GM18505 (cell line): ENCODE measurements around the gene ZCWPW2.

Experiments used
- ATAC-seq: cut with Tn5 transposase; IDR thresholded peaks from one replicate; pipeline ENCODE4 v1.9.1; 2021; ENCODE audit not compliant: unreplicated experiment
- POLR2A ChIP-seq: IDR thresholded peaks from 4 replicates; pipeline ENCODE4 v1.6.1; 2011; ENCODE audit warnings: borderline replicate concordance; ENCODE audit not compliant: insufficient read depth, insufficient read length; ENCODE audit errors: extremely low read depth

ZCWPW2 gene

DNA sequence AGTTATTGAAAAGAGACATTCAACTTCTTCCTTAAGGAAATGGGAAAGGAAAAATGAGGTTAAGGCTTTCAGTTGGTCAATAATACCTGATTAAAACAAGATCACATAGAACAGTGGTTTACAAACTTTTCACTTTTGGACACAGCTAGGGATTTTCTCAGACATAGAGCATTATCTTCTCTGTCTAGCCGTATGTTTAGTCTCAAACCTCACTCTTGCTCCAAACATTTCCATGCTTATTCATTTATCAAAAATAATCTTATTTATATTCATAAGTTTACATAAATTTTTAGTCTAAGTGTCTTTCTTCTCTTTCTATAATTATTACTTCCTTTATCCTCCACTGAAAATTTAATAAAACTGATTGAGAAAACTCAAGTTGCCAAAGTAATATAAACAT, 114.3 kb downstream of the ZCWPW2 start:
- TF ChIP-seq POLR2A, result no peak
- ATAC-seq, result no peak

DNA sequence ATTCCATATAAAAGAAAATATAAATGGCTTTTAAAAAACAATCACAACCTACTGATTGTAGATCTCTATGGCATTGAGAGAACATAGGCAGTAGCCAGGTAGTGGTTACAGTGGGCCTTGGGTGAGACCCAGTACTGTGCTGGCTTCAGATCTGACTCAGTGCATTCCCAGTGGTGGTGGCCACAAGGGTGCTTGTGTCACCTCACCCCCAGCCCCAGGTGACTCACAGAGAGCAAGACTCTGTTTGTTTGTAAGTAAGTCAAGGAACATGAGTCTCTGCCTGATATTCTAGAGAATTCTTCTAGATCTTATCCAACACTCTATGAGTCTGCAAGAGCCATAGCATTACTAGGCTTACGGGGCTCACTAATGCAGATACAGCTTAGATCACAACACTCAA, 118.9 kb downstream of the ZCWPW2 start:
- ATAC-seq, result no peak
- no peak for TF ChIP-seq POLR2A

DNA sequence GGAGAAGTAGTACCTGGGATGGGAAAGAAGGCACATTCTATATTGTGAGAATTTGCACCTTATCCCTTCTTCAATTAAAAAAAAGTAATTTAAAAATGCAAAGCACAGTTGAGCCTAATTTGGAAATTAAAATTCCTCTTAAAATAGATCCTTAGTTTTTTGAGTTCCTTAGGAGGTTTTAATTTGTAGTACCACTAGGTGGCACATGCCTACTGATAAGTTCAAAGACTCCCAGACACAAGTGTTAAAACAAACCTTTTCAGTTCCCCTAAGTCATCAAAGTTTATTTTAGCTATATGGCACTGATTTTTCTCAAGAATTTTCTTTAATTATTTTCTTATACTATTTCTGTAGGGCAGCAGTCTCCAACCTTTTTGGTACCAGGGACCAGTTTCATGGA, 127.7 kb downstream of the ZCWPW2 start:
- no peak for ATAC-seq
- TF ChIP-seq POLR2A, result no peak

DNA sequence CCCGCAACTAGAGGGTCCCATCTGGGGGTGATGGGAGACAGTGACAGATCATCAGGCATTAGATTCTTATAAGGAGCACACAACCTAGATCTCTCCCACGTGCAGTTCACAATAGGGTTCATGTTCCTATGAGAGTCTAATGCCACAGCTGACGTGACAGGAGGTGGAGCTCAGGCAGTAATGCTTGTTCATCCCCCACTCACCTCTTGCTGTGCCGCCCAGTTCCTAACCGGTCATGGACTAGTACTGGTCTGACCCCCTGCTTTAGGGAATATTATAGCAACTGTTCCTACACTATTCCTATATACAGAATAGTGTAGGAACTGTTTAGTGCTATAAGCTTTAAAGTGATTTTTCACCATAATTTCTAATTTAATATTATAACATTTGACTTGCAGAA, 128.2 kb downstream of the ZCWPW2 start:
- TF ChIP-seq POLR2A, result no peak
- ATAC-seq, result no peak

DNA sequence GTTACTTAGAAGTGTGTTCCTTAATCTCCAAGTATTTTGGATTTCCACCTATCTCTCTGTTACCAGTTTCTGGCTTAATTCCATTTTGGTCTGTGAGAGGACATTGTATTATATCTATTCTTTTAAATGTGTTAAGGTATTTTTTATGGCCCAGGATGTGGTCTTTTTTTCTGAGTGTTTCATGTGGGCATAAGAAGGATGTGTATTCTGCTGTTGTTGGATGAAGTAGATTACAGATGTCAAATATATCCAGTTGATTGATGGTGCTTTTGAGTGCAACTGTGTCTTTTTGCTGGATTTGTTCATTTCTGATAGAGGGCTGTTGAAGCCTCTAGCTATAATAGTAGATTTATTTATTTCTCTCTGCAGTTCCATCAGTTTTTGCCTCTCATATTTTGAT, 136.6 kb downstream of the ZCWPW2 start:
- no peak for TF ChIP-seq POLR2A
- no peak for ATAC-seq

DNA sequence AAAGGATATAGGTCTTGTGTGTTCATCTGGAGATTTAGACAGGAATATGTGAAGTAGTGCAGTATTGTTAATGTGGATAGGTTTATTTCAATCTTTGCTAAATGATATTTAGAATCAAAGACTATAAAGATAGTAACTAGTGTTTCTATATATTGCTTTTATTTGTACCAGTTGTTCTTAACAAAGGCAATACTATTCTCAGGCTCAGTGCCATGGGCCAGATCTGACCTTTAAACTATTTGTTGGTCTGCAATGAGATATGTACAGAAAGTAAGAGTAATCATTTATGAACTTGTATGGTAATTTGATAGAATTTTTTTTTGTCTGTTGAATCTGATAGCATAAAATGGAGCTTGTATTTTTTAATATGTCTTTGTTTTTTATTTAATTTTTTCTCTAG, 146.8 kb downstream of the ZCWPW2 start:
- TF ChIP-seq POLR2A, result no peak
- no peak for ATAC-seq

DNA sequence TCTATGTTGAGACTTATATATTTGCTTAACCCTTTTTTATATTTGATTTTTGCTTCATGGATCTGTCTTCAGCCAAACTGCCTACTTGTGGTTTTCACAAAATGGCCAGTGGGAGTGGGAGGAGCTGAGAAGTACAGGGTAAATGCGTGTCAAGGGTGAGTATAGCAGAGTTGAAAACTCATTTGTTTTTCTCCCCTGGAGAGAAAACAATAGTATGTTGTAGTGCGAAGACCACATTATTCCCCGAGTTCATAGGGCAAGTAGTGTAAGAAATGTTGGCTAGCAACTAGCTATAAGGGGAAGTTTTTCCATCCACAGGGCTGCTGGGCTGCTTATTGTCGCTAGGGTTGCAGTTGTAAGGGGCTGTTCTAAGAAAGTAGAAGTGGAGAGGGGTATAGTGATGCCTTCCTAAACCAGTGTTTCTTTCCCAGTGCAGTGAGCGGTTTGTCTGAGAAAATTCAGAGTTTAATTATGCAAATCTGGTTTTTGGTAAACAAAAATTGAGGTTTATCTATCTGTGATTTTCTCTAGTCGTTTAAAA, 153.9 kb downstream of the ZCWPW2 start:
- TF ChIP-seq POLR2A, result no peak
- ATAC-seq, result no peak

DNA sequence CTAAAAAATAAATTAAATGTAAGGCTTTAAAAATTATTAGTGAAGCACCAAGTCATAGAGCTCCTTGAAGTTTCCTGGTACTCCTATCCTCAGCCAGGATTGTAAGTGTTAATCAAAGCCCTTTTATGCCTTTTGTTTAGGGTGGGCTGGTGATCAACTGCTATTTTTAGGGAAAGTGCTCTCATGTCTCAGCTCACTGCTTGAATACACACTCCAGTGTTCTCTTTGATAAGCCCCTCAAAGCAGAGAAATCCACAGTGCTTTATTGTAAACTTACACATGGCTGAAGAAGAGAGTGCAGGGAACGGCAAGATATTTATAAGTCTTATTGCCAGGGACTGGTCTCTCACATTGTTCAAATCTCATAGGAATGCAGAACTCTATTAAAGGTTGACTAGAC, 156.5 kb downstream of the ZCWPW2 start:
- ATAC-seq, result no peak
- TF ChIP-seq POLR2A, result no peak

DNA sequence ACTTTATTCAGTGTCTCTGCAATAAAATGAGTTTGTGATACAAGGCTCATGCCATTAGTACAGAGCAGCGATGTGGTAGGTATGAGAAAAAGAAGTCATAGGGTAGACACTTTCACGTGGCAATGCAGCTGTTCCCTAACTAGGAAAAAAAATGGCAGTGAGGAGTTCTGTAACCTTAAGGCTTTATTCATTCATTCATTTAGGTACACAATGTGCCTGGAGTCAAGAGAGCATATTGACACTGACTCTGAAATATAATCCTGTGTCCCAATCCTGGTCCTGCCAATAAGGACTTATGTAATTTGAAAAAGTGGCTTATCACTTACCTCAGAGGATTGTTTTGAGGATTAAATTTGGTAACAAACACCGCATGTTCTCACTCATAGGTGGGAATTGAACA, 173.1 kb downstream of the ZCWPW2 start:
- no peak for ATAC-seq
- no peak for TF ChIP-seq POLR2A

DNA sequence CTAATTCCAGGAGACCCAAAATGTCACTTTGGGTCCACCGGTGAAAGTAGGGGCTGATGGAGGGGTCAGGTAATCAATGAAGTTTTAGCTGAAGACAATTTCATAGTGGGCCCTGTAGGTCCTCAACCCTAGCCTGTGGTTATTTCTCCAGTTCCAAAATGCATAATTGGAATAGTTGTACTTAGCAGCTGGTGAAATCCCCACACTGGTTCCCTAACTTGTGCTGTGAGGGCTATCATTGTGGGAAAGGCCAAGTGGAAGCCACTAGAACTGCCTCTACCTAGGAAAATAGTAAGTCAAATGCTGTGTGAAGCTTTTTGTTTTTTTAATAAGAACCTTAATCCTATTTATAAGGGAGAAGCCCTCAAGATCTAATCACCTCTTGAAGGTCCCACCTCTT, 193.8 kb downstream of the ZCWPW2 start:
- no peak for TF ChIP-seq POLR2A
- ATAC-seq, result no peak

DNA sequence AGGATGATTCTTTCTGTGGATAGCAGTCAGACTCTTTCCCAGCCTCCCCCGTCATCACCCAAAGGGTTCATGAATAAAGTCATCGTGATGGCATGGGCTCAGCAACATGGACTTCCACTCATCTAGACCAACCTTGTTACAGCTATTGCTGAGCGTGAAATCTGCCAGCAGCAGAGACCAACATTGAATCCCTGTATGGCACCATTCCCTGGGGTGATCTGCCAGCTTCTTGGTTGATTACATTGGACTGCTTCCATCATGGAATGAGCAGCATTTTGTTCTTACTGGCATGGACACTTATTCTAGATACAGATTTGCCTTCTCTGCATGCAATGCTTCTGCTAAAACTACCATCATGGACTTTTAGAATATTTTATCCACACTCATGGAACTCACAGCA, 195.7 kb downstream of the ZCWPW2 start:
- ATAC-seq, result no peak

DNA sequence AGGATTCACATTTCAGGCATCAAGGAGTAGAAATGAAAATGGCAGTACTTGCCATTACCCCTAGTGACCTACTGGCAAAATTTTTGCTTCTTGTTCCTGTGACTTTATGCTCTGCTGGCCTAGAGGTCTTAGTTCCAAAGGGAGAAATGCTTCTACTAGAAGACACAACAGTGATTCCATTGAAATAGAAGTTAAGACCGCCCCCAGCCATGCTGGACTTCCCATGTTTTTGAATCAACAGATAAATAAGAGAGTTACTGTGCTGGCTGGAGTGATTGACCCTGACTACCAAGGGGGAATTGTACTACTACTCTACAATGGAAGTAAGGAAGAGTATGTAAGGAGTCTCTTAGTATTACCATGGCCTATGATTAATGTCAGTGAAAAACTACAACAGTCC, 196.3 kb downstream of the ZCWPW2 start:
- no peak for ATAC-seq
- TF ChIP-seq POLR2A, result no peak

More for the DNA sequence above, 195.7 kb downstream of the ZCWPW2 start:
- no peak for TF ChIP-seq POLR2A

DNA sequence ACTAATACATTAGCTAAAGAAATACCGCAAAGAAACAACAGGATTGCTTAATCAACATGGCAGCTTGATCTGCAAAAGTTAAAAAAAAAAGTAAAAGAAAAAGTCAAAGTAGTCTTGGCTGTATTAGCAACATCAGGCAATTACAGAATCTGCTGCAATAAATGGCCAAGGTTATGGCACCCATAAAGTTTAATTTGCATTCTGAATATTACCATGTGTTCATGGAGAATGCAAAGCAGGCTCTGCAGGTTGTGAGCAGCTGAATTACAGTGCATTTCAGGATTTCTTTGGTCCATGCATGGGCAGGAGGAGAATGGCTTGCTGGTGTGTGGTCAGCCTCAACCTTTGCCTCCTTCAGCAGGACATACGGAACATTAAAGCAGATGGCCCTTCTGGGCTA, 199.2 kb downstream of the ZCWPW2 start:
- TF ChIP-seq POLR2A, result no peak

DNA sequence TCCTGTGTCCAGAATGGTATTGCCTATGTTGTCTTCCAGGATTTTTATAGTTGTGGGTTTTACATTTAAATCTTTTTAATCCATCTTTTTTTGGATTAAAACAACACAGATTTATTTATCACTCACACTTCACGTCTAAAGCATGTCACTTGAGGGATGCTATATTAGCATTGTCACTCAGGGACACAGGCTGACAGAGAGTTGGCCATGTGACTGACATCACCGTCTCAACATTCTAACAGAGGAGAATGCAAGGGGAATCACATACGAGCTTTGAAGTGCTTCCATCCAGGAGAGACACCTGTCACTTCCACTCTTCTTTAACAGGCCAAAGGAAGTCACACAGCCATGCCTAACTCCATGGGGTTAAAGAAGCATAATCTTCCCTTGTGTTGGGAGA, 204.7 kb downstream of the ZCWPW2 start:
- ATAC-seq, result no peak
- no peak for TF ChIP-seq POLR2A

More for the DNA sequence above, 199.2 kb downstream of the ZCWPW2 start:
- ATAC-seq, result no peak

DNA sequence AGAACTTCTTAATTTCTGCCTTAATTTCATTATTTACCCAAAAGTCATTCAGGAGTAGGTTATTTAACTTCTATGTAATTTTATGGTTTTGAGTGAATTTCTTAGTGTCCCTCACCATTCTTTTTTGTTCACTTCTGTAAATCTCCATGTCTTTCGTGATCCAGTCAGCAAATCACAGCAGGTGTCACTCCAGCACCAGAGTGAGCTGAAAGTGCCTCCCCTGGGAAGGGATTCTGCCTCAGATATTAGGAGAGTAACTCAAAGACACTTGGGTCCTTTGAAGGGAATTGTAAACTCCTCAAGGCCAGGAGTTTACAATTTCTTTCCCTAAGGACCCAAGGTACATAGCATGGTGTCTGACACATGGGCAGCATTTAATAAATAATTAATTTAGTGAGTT, 207.7 kb downstream of the ZCWPW2 start:
- no peak for ATAC-seq
- TF ChIP-seq POLR2A, result no peak
